Measurements from ENCODE around the gene SULT1C2. TPM values are rescaled to one million over a fixed set of nuclear protein-coding genes. Genes with fewer than 3 reads are reported as not detected.

The SULT1C2 gene
- total and polyA plus RNA-seq, 2 of the 8 experiments (the other 6 are each of a cell fraction or from before 2014, with no cell fraction given) = 2.2 to 2.8 TPM

- WGBS, 2 experiments (ENCODE audit: extremely low coverage in 1 of 2, insufficient coverage in 1 of 2, insufficient read length in 1 of 2, insufficient replicate concordance in 2 of 2, low coverage in 1 of 2, low lambda C conversion rate in 2 of 2, missing lambda C conversion rate in 1 of 2) = 86% methylated on average over 2 of the region's 2 CpGs; no CpG with 5 or more reads in 1 of the 2 experiments
- H2AK5ac ChIP-seq (ENCODE audit: low read depth, low read length) = no peak overlapping the region
- POLR2A ChIA-PET (ENCODE audit: partially characterized antibody) = no interaction called here
- no peak overlapping the region for H2BK20ac ChIP-seq (ENCODE audit: low read length)
- no peak overlapping the region for H4K8ac ChIP-seq (ENCODE audit: extremely low read depth, insufficient read depth, low read length)
- no peaks in the 10 kb centered on the region for H3K23me2 ChIP-seq (ENCODE audit: low read depth, low read length)
- no peaks in the 10 kb centered on the region for H3K79me2 ChIP-seq (ENCODE audit: control insufficient read depth in 1 of 2, insufficient read depth in 2 of 2, low read length in 2 of 2)
- H3K23ac ChIP-seq (ENCODE audit: insufficient read length) = no peak overlapping the region
- H3K4me1 ChIP-seq (replicated peaks in 1 of 4; ENCODE audit: control insufficient read depth in 3 of 4, insufficient read depth in 4 of 4, low read length in 3 of 4) = no peaks in the 10 kb centered on the region
- no peak overlapping the region for H3K4me3 ChIP-seq (ENCODE audit: extremely low read depth in 1 of 4, insufficient read depth in 2 of 4, low read depth in 3 of 4, low read length in 4 of 4)
- CTCF ChIA-PET (ENCODE audit: partially characterized antibody) = interaction anchor here (0.8 kb wide), 1 partner anchor 33 kb away, joined by 3 read pairs; no protein-coding TSS in a partner anchor
- H2BK5ac ChIP-seq (ENCODE audit: low read depth, low read length) = no peak overlapping the region
- no peak overlapping the region for H3K56ac ChIP-seq (replicated peaks; ENCODE audit: insufficient read length, low read depth, low read length)
- H3K14ac ChIP-seq (ENCODE audit: insufficient read length) = no peak overlapping the region
- H3K36me3 ChIP-seq (ENCODE audit: control insufficient read depth in 2 of 4, insufficient read depth in 4 of 4, low read length in 3 of 4) = no peaks in the 10 kb centered on the region
- DNase-seq (ENCODE audit: low read depth in 1 of 2, low spot score in 2 of 2) = no peak
- H3K9me3 ChIP-seq (ENCODE audit: insufficient read depth in 2 of 2, low read depth in 1 of 2, low read length in 1 of 2) = no peaks in the 10 kb centered on the region
- H2BK15ac ChIP-seq (ENCODE audit: low read length) = no peak overlapping the region
- H3K4me2 ChIP-seq (ENCODE audit: insufficient read depth in 1 of 2, low read depth in 2 of 2, low read length in 2 of 2) = no peak overlapping the region
- no peaks in the 10 kb centered on the region for H4K20me1 ChIP-seq (replicated peaks in 1 of 2; ENCODE audit: control insufficient read depth in 1 of 2, insufficient read depth in 2 of 2, low read length in 2 of 2)
- H2AFZ ChIP-seq (ENCODE audit: low read length) = no peak overlapping the region
- no peaks in the 10 kb centered on the region for H3K27me3 ChIP-seq (replicated peaks in 1 of 4; ENCODE audit: control insufficient read depth in 3 of 4, extremely low read depth in 1 of 4, insufficient read depth in 3 of 4, low read length in 3 of 4)
- no peak overlapping the region for H4K91ac ChIP-seq (replicated peaks; ENCODE audit: insufficient read length, low read length)
- FAIRE-seq = no peak
- no peak overlapping the region for H3K4ac ChIP-seq (replicated peaks; ENCODE audit: insufficient read length, low read depth, low read length)
- H3K18ac ChIP-seq (ENCODE audit: extremely low read depth, low read length) = no peak overlapping the region
- no peaks in the 10 kb centered on the region for H3K79me1 ChIP-seq (ENCODE audit: low read depth, low read length)
- H3K9ac ChIP-seq (replicated peaks in 1 of 4; ENCODE audit: extremely low read depth in 1 of 4, low read depth in 3 of 4, low read length in 3 of 4) = no peak overlapping the region
- H2BK120ac ChIP-seq (replicated peaks; ENCODE audit: low read depth, low read length) = no peak overlapping the region
- no peak overlapping the region for H2BK12ac ChIP-seq (ENCODE audit: low read depth, low read length)
- no peak overlapping the region for H3K27ac ChIP-seq (ENCODE audit: low read depth, low read length)
- no peak overlapping the region for H4K5ac ChIP-seq (ENCODE audit: insufficient read length, low read depth, low read length)
- TF ChIP-seq TCF12 (IDR thresholded peaks at IDR 0.05; ENCODE audit: low read depth, low read length) (no peak), KDM1A (IDR thresholded peaks at IDR 0.05; ENCODE audit: borderline replicate concordance, low read length) (no peak), ZNF274 (IDR thresholded peaks at IDR 0.05; ENCODE audit: borderline replicate concordance, extremely low read depth, low read length) (no peak), ATF3 (IDR thresholded peaks at IDR 0.05; ENCODE audit: insufficient read depth, low read depth, low read length) (no peak), KDM4A (IDR thresholded peaks at IDR 0.05; ENCODE audit: low read depth, low read length, severe bottlenecking) (no peak), SP2 (IDR thresholded peaks at IDR 0.05; ENCODE audit: low read length) (no peak), TBP (IDR thresholded peaks at IDR 0.05; ENCODE audit: low read depth, low read length) (peak; percentile 76), HDAC6 (IDR thresholded peaks at IDR 0.05; ENCODE audit: low read depth, low read length) (no peak), CBX8 (IDR thresholded peaks at IDR 0.05; ENCODE audit: borderline replicate concordance, low read depth, low read length) (no peak), E2F6 (IDR thresholded peaks at IDR 0.05) (no peak), SIX5 (IDR thresholded peaks at IDR 0.05; ENCODE audit: low read depth, low read length) (no peak), JUND (IDR thresholded peaks at IDR 0.05; ENCODE audit: low read length) (no peak), POLR2A (IDR thresholded peaks at IDR 0.05; ENCODE audit: control extremely low read depth in 1 of 2, low read depth in 2 of 2, low read length in 2 of 2) (peak in 1 of 2 experiments; percentile 83; a peak in 2 of 3 replicates)
These were observed 67.4 kb downstream of the SULT1C2 start for GRCh38 chr2:108355906-108356734.

Data from H1 (cell line).